Smooth muscle cell (in vitro differentiated cells): ENCODE data around the gene CCDC82. TPM values are rescaled to one million over a fixed set of nuclear protein-coding genes. Genes with fewer than 3 reads are reported as not detected.

Experiments used
- DNase-seq: peaks from one replicate; lab custom pipeline; 2025; ENCODE audit not compliant: unreplicated experiment; lab: John Stamatoyannopoulos, UW
- H2AFZ ChIP-seq: fragments of 200-600 bp; sonication (generic); 2 replicates; pipeline ENCODE4 v1.6.0; 2016; ENCODE audit warnings: antibody characterized with exemption, low read depth, mild to moderate bottlenecking
- H3F3A ChIP-seq: fragments of 200-600 bp; sonication (generic); 2 replicates; pipeline ENCODE4 v1.6.0; 2017; ENCODE audit warnings: antibody characterized with exemption, low read depth
- H3K27ac ChIP-seq: fragments of 200-600 bp; sonication (generic); 2 replicates; pipeline ENCODE4 v1.5.1; 2016; ENCODE audit warnings: low read depth, mild to moderate bottlenecking
- H3K27me3 ChIP-seq: fragments of 200-600 bp; sonication (generic); 2 replicates; pipeline ENCODE4 v1.6.1; 2016; ENCODE audit warnings: low read depth, mild to moderate bottlenecking
- H3K36me3 ChIP-seq: fragments of 200-600 bp; sonication (generic); 2 replicates; pipeline ENCODE4 v1.5.1; 2016; ENCODE audit warnings: low read depth
- H3K4me1 ChIP-seq: fragments of 200-600 bp; sonication (generic); 2 replicates; pipeline ENCODE4 v1.5.1; 2016; ENCODE audit warnings: low read depth
- H3K4me2 ChIP-seq: fragments of 200-600 bp; sonication (generic); 2 replicates; pipeline ENCODE4 v1.6.0; 2016; ENCODE audit warnings: mild to moderate bottlenecking
- H3K4me3 ChIP-seq: fragments of 200-600 bp; sonication (generic); 2 replicates; pipeline ENCODE4 v1.5.1; 2016; ENCODE audit warnings: mild to moderate bottlenecking
- H3K79me2 ChIP-seq: fragments of 200-600 bp; sonication (generic); 2 replicates; pipeline ENCODE4 v1.6.0; 2016; ENCODE audit warnings: low read depth, mild to moderate bottlenecking
- H3K9ac ChIP-seq: fragments of 200-600 bp; sonication (generic); 2 replicates; pipeline ENCODE4 v1.6.0; 2016; ENCODE audit warnings: low read depth
- H3K9me3 ChIP-seq: fragments of 200-600 bp; sonication (generic); replicated peaks from 2 replicates; pipeline ENCODE4 v1.5.1; 2016; ENCODE audit warnings: low read depth
- H4K20me1 ChIP-seq: fragments of 200-600 bp; sonication (generic); 2 replicates; pipeline ENCODE4 v1.6.0; 2016; ENCODE audit warnings: low read depth
- CTCF ChIP-seq: fragments of 200-600 bp; sonication (generic); IDR thresholded peaks from 2 replicates; pipeline ENCODE4 v1.5.1; 2017; ENCODE audit warnings: borderline replicate concordance, mild to moderate bottlenecking, antibody characterized with exemption; ENCODE audit not compliant: insufficient read depth, poor library complexity, severe bottlenecking
- WGBS: methylation state at CpG from one replicate; pipeline ENCODE4 v1.1.7; 2016; ENCODE audit warnings: low lambda C conversion rate; 5-methylcytosine and 5-hydroxymethylcytosine counted together
- polyA plus RNA-seq: library from polyadenylated mRNA; unstranded; fragments of >200 nt; fragmentation: Nextera tagmentation; extraction: Ambion mirVana; gene quantifications from 2 replicates; pipeline ENCODE4 v1.2.1, GENCODE V29; 2016
- total RNA-seq: library from RNA; depleted of rRNA; stranded (reverse); fragments of >200 nt; gene quantifications from 2 replicates; pipeline ENCODE4 v1.2.3, GENCODE V29; 2014

The CCDC82 gene
- total and polyA plus RNA-seq, 2 experiments from 2014 or later: 19.8 to 32.8 TPM

DNA sequence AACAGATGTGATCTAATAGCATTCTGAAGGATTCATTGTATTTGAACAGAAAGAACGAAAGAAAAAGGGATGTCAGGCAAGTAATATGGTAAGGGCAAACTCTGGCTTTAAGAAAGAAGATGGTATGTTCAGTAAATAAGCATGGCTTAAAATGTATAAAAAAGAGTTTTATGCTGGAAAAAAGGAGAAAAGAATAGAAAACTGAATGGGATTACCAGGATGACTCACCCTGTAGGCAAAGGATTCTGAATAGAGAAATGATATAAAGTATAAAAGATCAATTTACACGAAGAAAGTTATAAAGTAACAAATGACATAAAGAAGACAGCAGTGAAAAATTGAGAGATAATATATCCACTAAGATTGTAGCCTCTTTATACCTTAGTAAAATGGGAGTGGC lies 4.5 kb downstream of the CCDC82 start:
- H3K4me3 ChIP-seq: no peak overlapping the region
- H3K4me2 ChIP-seq: no peak overlapping the region
- H4K20me1 ChIP-seq: peaks cover 23% of the 10 kb centered on the region
- peaks cover 57% of the 10 kb centered on the region for H3K79me2 ChIP-seq
- H2AFZ ChIP-seq: no peak overlapping the region
- no peaks in the 10 kb centered on the region for H3K27me3 ChIP-seq
- no peak overlapping the region for H3K27ac ChIP-seq
- DNase-seq: no peak
- 95% methylated on average over 2 of the region's 2 CpGs for WGBS
- TF ChIP-seq CTCF: no peak
- no peaks in the 10 kb centered on the region for H3F3A ChIP-seq
- H3K9me3 ChIP-seq: no peaks in the 10 kb centered on the region
- no peak overlapping the region for H3K9ac ChIP-seq
- peaks cover 11% of the 10 kb centered on the region for H3K4me1 ChIP-seq
- peaks cover 8% of the 10 kb centered on the region for H3K36me3 ChIP-seq

DNA sequence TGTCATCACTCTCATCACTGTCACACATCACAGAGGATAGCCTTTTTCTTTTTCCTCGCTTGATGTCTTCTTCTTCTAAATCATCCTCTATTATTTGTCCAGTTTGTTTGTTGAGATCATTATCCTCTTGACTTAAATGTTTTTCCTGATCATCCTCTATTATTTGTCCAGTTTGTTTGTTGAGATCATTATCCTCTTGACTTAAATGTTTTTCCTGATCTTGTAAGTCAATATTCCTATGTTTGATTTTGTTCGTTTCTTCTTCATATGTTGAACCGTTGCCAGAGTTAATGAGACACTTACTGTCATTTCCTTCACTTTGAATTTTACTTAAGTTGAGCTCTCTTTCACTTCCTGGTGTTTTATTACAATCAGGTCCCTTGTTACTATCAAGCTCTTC lies 5.6 kb downstream of the CCDC82 start:
- Histone ChIP-seq H3K4me2 (no peak overlapping the region), H3K79me2 (peaks cover 54% of the 10 kb centered on the region), H2AFZ (no peak overlapping the region), H3K9ac (no peak overlapping the region), H3K27me3 (no peaks in the 10 kb centered on the region), H3K4me1 (peaks cover 11% of the 10 kb centered on the region), H3K27ac (no peak overlapping the region), H3K9me3 (no peaks in the 10 kb centered on the region), H3F3A (no peaks in the 10 kb centered on the region), H3K4me3 (no peak overlapping the region), H3K36me3 (peaks cover 8% of the 10 kb centered on the region), H4K20me1 (peaks cover 23% of the 10 kb centered on the region)
- WGBS: 95% methylated on average over 3 of the region's 3 CpGs
- no peak for TF ChIP-seq CTCF
- DNase-seq: no peak

GRCh38 chr11:96376796-96377195 lies 12.9 kb downstream of the CCDC82 start:
- no peak for DNase-seq
- no peaks in the 10 kb centered on the region for H3F3A ChIP-seq
- WGBS: 97% methylated on average over 1 of the region's 1 CpG

More at GRCh38 chr11:96376796-96377195, 12.9 kb downstream of the CCDC82 start:
- H3K4me2 ChIP-seq: no peak overlapping the region
- H3K27me3 ChIP-seq: no peaks in the 10 kb centered on the region
- H3K27ac ChIP-seq: no peak overlapping the region
- H3K4me3 ChIP-seq: no peak overlapping the region
- H4K20me1 ChIP-seq: no peaks in the 10 kb centered on the region
- no peak for TF ChIP-seq CTCF
- no peaks in the 10 kb centered on the region for H3K9me3 ChIP-seq
- no peak overlapping the region for H3K9ac ChIP-seq
- peaks cover 8% of the 10 kb centered on the region for H3K36me3 ChIP-seq
- peaks cover 3% of the 10 kb centered on the region for H3K79me2 ChIP-seq
- no peak overlapping the region for H2AFZ ChIP-seq
- H3K4me1 ChIP-seq: no peaks in the 10 kb centered on the region
